ENCODE data around the gene TBCK. TPM values are rescaled to one million over a fixed set of nuclear protein-coding genes. Genes with fewer than 3 reads are reported as not detected.

TBCK gene
- total and polyA plus RNA-seq, 2 of the 13 experiments (the other 11 are each of a cell fraction or from before 2014, with no cell fraction given): 51.0 to 62.4 TPM

- 0 out of 2 replicates have a peak, but pooled peaks have one; percentile 29 for TF ChIP-seq TSC22D2 (CRISPR knock-in tag; IDR thresholded peaks at IDR 0.05; ENCODE audit: borderline replicate concordance)
- no peak for TF ChIP-seq PCBP1 (IDR thresholded peaks at IDR 0.05; ENCODE audit: borderline replicate concordance, low read depth, low read length)
- no peak for TF ChIP-seq SCMH1 (CRISPR knock-in tag; IDR thresholded peaks at IDR 0.05; ENCODE audit: borderline replicate concordance)
- TF ChIP-seq ZNF792 (CRISPR knock-in tag; IDR thresholded peaks at IDR 0.05): 0 out of 2 replicates have a peak, but pooled peaks have one; percentile 41
- TF ChIP-seq PITX1 (CRISPR knock-in tag; IDR thresholded peaks at IDR 0.05): peak; percentile 94
- TF ChIP-seq CTCF (CRISPR knock-in tag; IDR thresholded peaks at IDR 0.05): peak; percentile 44
- peak; percentile 51; the same call in 1 of the 2 replicates for TF ChIP-seq NKX3-1 (CRISPR knock-in tag; IDR thresholded peaks at IDR 0.05)
- peak; percentile 75 for TF ChIP-seq PHF21A (CRISPR knock-in tag; IDR thresholded peaks at IDR 0.05)
- no peak for TF ChIP-seq RBFOX2 (IDR thresholded peaks at IDR 0.05; ENCODE audit: low read depth, low read length)
- no peak for TF ChIP-seq DNMT1 (CRISPR knock-in tag; IDR thresholded peaks at IDR 0.05)
- peak; percentile 71; the same call in 1 of the 2 replicates for TF ChIP-seq KAT2B (IDR thresholded peaks at IDR 0.05; ENCODE audit: borderline replicate concordance, low read depth, low read length)
- no peak for TF ChIP-seq ZNF335 (CRISPR knock-in tag; IDR thresholded peaks at IDR 0.05)
- no peak for TF ChIP-seq KLF9 (CRISPR knock-in tag; IDR thresholded peaks at IDR 0.05; ENCODE audit: low read depth)
- 0 out of 2 replicates have a peak, but pooled peaks have one; percentile 51 for TF ChIP-seq KDM6A (CRISPR knock-in tag; IDR thresholded peaks at IDR 0.05; ENCODE audit: low read depth)
- TF ChIP-seq ZSCAN9 (CRISPR knock-in tag; IDR thresholded peaks at IDR 0.05; ENCODE audit: borderline replicate concordance): peak; percentile 88; the same call in 1 of the 2 replicates
- 0 out of 2 replicates have a peak, but pooled peaks have one; percentile 20 for TF ChIP-seq ZSCAN29 (CRISPR knock-in tag; conservative IDR thresholded peaks at IDR 0.05)
- TF ChIP-seq ZBTB33 (CRISPR knock-in tag; IDR thresholded peaks at IDR 0.05): peak; percentile 60; the same call in 1 of the 2 replicates
- peak; percentile 88; the same call in 1 of the 2 replicates for TF ChIP-seq MBD4 (IDR thresholded peaks at IDR 0.05; ENCODE audit: borderline replicate concordance, low read length)
- TF ChIP-seq ZNF788 (CRISPR knock-in tag; IDR thresholded peaks at IDR 0.05; ENCODE audit: borderline replicate concordance): 0 out of 2 replicates have a peak, but pooled peaks have one; percentile 25
- no peak for TF ChIP-seq ZNF20 (CRISPR knock-in tag; IDR thresholded peaks at IDR 0.05)
- TF ChIP-seq TIGD3 (CRISPR knock-in tag; IDR thresholded peaks at IDR 0.05; ENCODE audit: borderline replicate concordance): no peak
- no peak for TF ChIP-seq ZNF841 (CRISPR knock-in tag; IDR thresholded peaks at IDR 0.05; ENCODE audit: borderline replicate concordance)
- TF ChIP-seq SNAPC2 (CRISPR knock-in tag; IDR thresholded peaks at IDR 0.05): 0 out of 2 replicates have a peak, but pooled peaks have one; percentile 61
- 0 out of 2 replicates have a peak, but pooled peaks have one; percentile 41 for TF ChIP-seq DNMT3B (CRISPR knock-in tag; conservative IDR thresholded peaks at IDR 0.05)
- TF ChIP-seq ZNF530 (CRISPR knock-in tag; IDR thresholded peaks at IDR 0.05; ENCODE audit: low read depth): no peak
- TF ChIP-seq CREB1 (IDR thresholded peaks at IDR 0.05): no peak
- peak; percentile 82; the same call in 1 of the 2 replicates for TF ChIP-seq CREB1 (CRISPR knock-in tag; IDR thresholded peaks at IDR 0.05)
- TF ChIP-seq ELF3 (CRISPR knock-in tag; IDR thresholded peaks at IDR 0.05): peak; percentile 69
Measured at GRCh38 chr4:106036848-106037247, 279.2 kb downstream of the TBCK start (continued).
